Heart right ventricle (tissue), 16 donors: ENCODE data around the gene CFAP44. TPM values are rescaled to one million over a fixed set of nuclear protein-coding genes. Genes with fewer than 3 reads are reported as not detected.

Source experiments
- ATAC-seq, 8 donors: fragments of 200-7000 bp; cut with Tn5 transposase; one replicate each; pipeline ENCODE4 v1.9.1; 2020; ENCODE audit warnings: mild to moderate bottlenecking in 8 of 8, moderate library complexity in 8 of 8, moderate number of reproducible peaks in 1 of 8
- DNase-seq, 2 donors: peaks; one replicate each; pipeline ENCODE4 v3.0.0-alpha.2; 2020
- H3K27ac ChIP-seq, 10 donors: fragments of 200-600 bp; sonication (generic) in 2 of 10; one replicate each; pipeline versions ENCODE4 v1.5.0 to v1.8.0; 2020 to 2022; ENCODE audit warnings: mild to moderate bottlenecking in 3 of 10
- H3K27me3 ChIP-seq, 7 donors: fragments of 200-600 bp; one replicate each; pipeline ENCODE4 v1.8.0; 2021 to 2022; ENCODE audit warnings: mild to moderate bottlenecking in 2 of 7
- H3K36me3 ChIP-seq, 9 donors: fragments of 200-600 bp; sonication (generic) in 1 of 9; one replicate each; pipeline versions ENCODE4 v1.5.0 to v1.8.0; 2020 to 2022; ENCODE audit warnings: mild to moderate bottlenecking in 2 of 9
- H3K4me1 ChIP-seq, 9 donors: fragments of 200-600 bp; sonication (generic) in 1 of 9; one replicate each; pipeline versions ENCODE4 v1.5.0 to v1.8.0; 2020 to 2022; ENCODE audit warnings: mild to moderate bottlenecking in 4 of 9
- H3K4me3 ChIP-seq, 10 donors: fragments of 200-600 bp; sonication (generic) in 2 of 10; one replicate each; pipeline versions ENCODE4 v1.5.0 to v1.8.0; 2020 to 2022; ENCODE audit warnings: mild to moderate bottlenecking in 7 of 10, moderate library complexity in 2 of 10
- H3K9me3 ChIP-seq, 11 donors: fragments of 200-600 bp in 10 of 11; sonication (generic) in 2 of 11; one replicate each; pipeline versions ENCODE4 v1.5.0 to v1.8.0; 2013 to 2022; ENCODE audit warnings: mild to moderate bottlenecking in 2 of 11, control low read depth in 1 of 11, moderate library complexity in 1 of 11
- CTCF ChIP-seq, 9 donors: fragments of 200-600 bp; sonication (generic) in 2 of 9; IDR thresholded peaks; one replicate each; pipeline versions ENCODE4 v1.5.0 to v1.8.0; 2021 to 2022; ENCODE audit warnings: antibody characterized with exemption in 9 of 9, mild to moderate bottlenecking in 5 of 9, moderate library complexity in 1 of 9
- WGBS, 2 donors: extraction: QIAGEN DNeasy Blood & Tissue Kit; methylation state at CpG; one replicate each; pipeline ENCODE4 v1.1.7; 2013; ENCODE audit warnings: inconsistent platforms in 1 of 2; 5-methylcytosine and 5-hydroxymethylcytosine counted together
- intact Hi-C, 10 donors: fragments of 100-400 bp; cut with DNase I; formaldehyde crosslinking; loops; one replicate each; pipeline versions ENCODE4 v1.11.1 to v1.14.2; 2022
- long read RNA-seq, 3 donors: library from polyadenylated mRNA; unstranded; transcript quantifications; one replicate each; pipeline ENCODE4 v2.0.0, GENCODE V29; 2020 to 2021
- polyA plus RNA-seq, 2 donors: library from polyadenylated mRNA; stranded (reverse); fragments of 200-250 nt; gene quantifications; one replicate each; pipeline ENCODE4 v1.2.3, GENCODE V29; 2013
- total RNA-seq, 10 donors: library from RNA; stranded (reverse); fragmentation: NEBNext Ultra II Directional in 3 of 10; extraction: Animal tissue kit (Norgen Biotek cat#: 25700) in 3 of 10; gene quantifications; one replicate each; pipeline versions ENCODE4 v1.2.1 to v1.2.4, GENCODE V29; 2021 to 2023
- donor health status: Arrhythmogenic right ventricular cardiomyopathy.
- donor health status: ischemic (EF 13 %, LVEDD 7.1; RV severe dilation, severe dysfunction).
- donor health status: healthy with polysubstance abuse.
- donor health status: DM: no; HTN: yes; CAD: no.
- donor health status: DM: no; HTN: no; CAD: no.
- donor health status: ischemic (EF 25% LVEDD 6.9; RV normal size, moderate dysfunction).
- donor health status: ischemic (EF 25% LVEDD 5.7; RV mildly dilated, moderate dysfunction).
- donor health status: healthy.
- donor health status: DM: yes; HTN: yes; CAD: no.
- donor health status: Ischemic cardiomyopathy.
- donor health status: ischemic (EF 35%, LVEDD 5.7; RV mildly dilated, moderate dysfunction).
- donor health status: nonischemic (EF 11% LVEDD 7.7; RV severe dilation, severe dysfunction).
- donor health status: DM: yes; HTN: yes; CAD: no.
- donor health status: PGD.
- donor health status: ischemic (EF 29% LVEDD 5.4; RV normal size, mild dysfunction).
- donor health status: nonischemic (EF 23%, LVEDD 6.1; RV moderate dilation, normal function).

The CFAP44 gene
- 1 to 10 TPM in 9 of 10 donors, under 1 TPM in 1; 0.98 to 4.9 (median 2.0) TPM for total RNA-seq
- polyA plus RNA-seq, result 1 to 10 TPM; 1.6 to 4.9 TPM
- long read RNA-seq, donor 1, partial matches to known transcripts, result 0 of 1 reads
- long read RNA-seq, donor 1, other reads (novel, unspliced or antisense), result 1 of 1 reads
- long read RNA-seq, donor 2, result 0 reads
- long read RNA-seq, donor 3, result 0 reads

- intact Hi-C loops, result no loop called here
- no peak for TF ChIP-seq CTCF (IDR thresholded peaks at IDR 0.05)
- Histone ChIP-seq H3K9me3 (no peaks in the 10 kb centered on the region), H3K4me3 (peak within 1 kb of the TSS in 9 of 10 donors; percentile 22 to 54 (median 48)), H3K36me3 (peaks cover 0 to 33% (median 6%) of the 10 kb centered on the region in 9 donors), H3K27ac (no peak within 1 kb of the TSS), H3K4me1 (peaks cover 0 to 7% (median 0%) of the 10 kb centered on the region in 9 donors), H3K27me3 (no peaks in the 10 kb centered on the region)
- DNase-seq, result peak; percentile 78 to 82
- 30 to 35% methylated on average over 44 of the region's 44 CpGs for WGBS, 2 donors
- ATAC-seq, result peak; percentile 87 to 98 (median 94)
Observed at GRCh38 chr3:113441051-113441770, at the start of gene CFAP44. TSS of gene CFAP44 (minus strand) at chr3:113441493. CDS start at chr3:113433664, 7,829 bp downstream.

GRCh38 chr3:113485161-113485609, 43.9 kb upstream of the CFAP44 start:
- peaks cover 0 to 43% (median 6%) of the 10 kb centered on the region in 9 donors for H3K36me3 ChIP-seq

GRCh38 chr3:113468539-113468938, 27.2 kb upstream of the CFAP44 start:
- 77 to 87% methylated on average over 2 of the region's 2 CpGs for WGBS, 2 donors
- intact Hi-C loops, result no loop called here

More at GRCh38 chr3:113485161-113485609, 43.9 kb upstream of the CFAP44 start:
- DNase-seq (no peak), ATAC-seq (no peak)
- intact Hi-C loops, result loop anchor here in 1 of 10 donors (10.0 kb wide), 1 partner anchor 100 kb away; no protein-coding TSS in a partner anchor
- Histone ChIP-seq H3K27ac (no peak overlapping the region), H3K4me1 (no peaks in the 10 kb centered on the region), H3K27me3 (no peaks in the 10 kb centered on the region), H3K9me3 (peaks cover 0 to 16% (median 0%) of the 10 kb centered on the region in 11 donors), H3K4me3 (no peak overlapping the region)
- WGBS, 2 donors, result 91 to 95% methylated on average over 8 of the region's 8 CpGs
- no peak for TF ChIP-seq CTCF (IDR thresholded peaks at IDR 0.05)

More at GRCh38 chr3:113468539-113468938, 27.2 kb upstream of the CFAP44 start:
- ATAC-seq, result no peak
- no peak overlapping the region for H3K27ac ChIP-seq
- H3K36me3 ChIP-seq, result peaks cover 0 to 75% (median 16%) of the 10 kb centered on the region in 9 donors
- H3K27me3 ChIP-seq, result no peaks in the 10 kb centered on the region
- H3K9me3 ChIP-seq, result no peaks in the 10 kb centered on the region
- no peak for DNase-seq
- no peaks in the 10 kb centered on the region for H3K4me1 ChIP-seq
- H3K4me3 ChIP-seq, result no peak overlapping the region
- no peak for TF ChIP-seq CTCF (IDR thresholded peaks at IDR 0.05)
